Fibroblast of lung (primary cell): ENCODE measurements around the gene ATCAY.

Experiments
- CTCF ChIP-seq, 2 donors: IDR thresholded peaks in 1 of 2; conservative IDR thresholded peaks in 1 of 2; 1 replicate in 1 of 2; 2 replicates in 1 of 2; pipeline ENCODE4 v1.5.1; 2011 to 2012; ENCODE audit warnings: low read length in 2 of 2, control low read depth in 1 of 2, inconsistent platforms in 1 of 2, low read depth in 1 of 2, mild to moderate bottlenecking in 1 of 2
- EZH2 ChIP-seq: IDR thresholded peaks from 2 replicates; pipeline ENCODE4 v1.5.1; 2012; ENCODE audit warnings: low read length, control low read depth, mild to moderate bottlenecking; ENCODE audit errors: missing control alignments

GRCh38 chr19:3919793-3920192 lies 39.3 kb downstream of the ATCAY start:
- TF ChIP-seq CTCF (conservative IDR thresholded peaks at IDR 0.05 in 1 of 2, IDR thresholded peaks at IDR 0.05 in 1 of 2; ENCODE audit: low read depth in 1 of 2, low read length in 2 of 2) (no peak), EZH2 (no peak)
